Memory B cell (primary cell): ENCODE data around the gene MPHOSPH6.
"Not testable (repeated sequence)": the region's sequence is repeated elsewhere in the genome, so short reads cannot be mapped to it uniquely, and the experiment has no call there.

Source experiments
- ATAC-seq: fragments of 150-1000 bp; cut with Tn5 transposase; 2 replicates; pipeline ENCODE4 v1.10.0; 2021; ENCODE audit warnings: low read depth, mild to moderate bottlenecking, moderate library complexity
- DNase-seq, 2 donors: peaks; one replicate each; pipeline ENCODE4 v3.0.0; 2022; ENCODE audit warnings: low spot score in 2 of 2
- H3K27ac Mint-ChIP-seq: one replicate; pipeline ENCODE4 v1.8.0; 2022; ENCODE audit warnings: mild to moderate bottlenecking, moderate library complexity, mixed read lengths
- H3K27me3 Mint-ChIP-seq: one replicate; pipeline ENCODE4 v1.8.0; 2022; ENCODE audit warnings: mixed read lengths
- H3K36me3 Mint-ChIP-seq: one replicate; pipeline ENCODE4 v1.8.0; 2022; ENCODE audit warnings: mild to moderate bottlenecking, mixed read lengths
- H3K4me1 Mint-ChIP-seq: one replicate; pipeline ENCODE4 v1.8.0; 2022; ENCODE audit warnings: mixed read lengths
- H3K4me3 Mint-ChIP-seq: one replicate; pipeline ENCODE4 v1.8.0; 2022; ENCODE audit warnings: mild to moderate bottlenecking, moderate library complexity, mixed read lengths
- H3K9me3 Mint-ChIP-seq: one replicate; pipeline ENCODE4 v1.8.0; 2022; ENCODE audit warnings: mixed read lengths

MPHOSPH6 gene

DNA sequence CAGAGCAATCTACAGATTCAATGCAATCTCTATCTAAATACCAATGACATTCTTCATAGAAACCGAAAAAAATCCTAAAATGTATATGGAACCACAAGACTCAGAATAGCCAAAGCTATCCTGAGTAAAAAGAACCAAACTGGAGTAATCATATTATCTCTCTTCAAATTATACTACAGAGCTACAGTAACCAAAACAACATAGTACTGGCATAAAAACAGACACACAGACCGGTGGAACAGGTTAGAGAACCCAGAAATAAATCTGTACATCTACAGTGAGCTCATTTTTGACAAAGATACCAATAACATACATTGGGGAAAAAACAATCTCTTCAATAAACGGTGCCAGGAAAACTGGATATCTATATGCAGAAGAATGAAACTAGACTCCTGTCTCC is 45.4 kb downstream of the MPHOSPH6 start:
- no peak for ATAC-seq
- Mint-ChIP-seq H3K36me3 (no peaks in the 10 kb centered on the region), H3K4me1 (no peaks in the 10 kb centered on the region), H3K4me3 (no peak overlapping the region), H3K9me3 (peaks cover 4% of the 10 kb centered on the region), H3K27me3 (peaks cover 3% of the 10 kb centered on the region), H3K27ac (no peak overlapping the region)
- no peak for DNase-seq

DNA sequence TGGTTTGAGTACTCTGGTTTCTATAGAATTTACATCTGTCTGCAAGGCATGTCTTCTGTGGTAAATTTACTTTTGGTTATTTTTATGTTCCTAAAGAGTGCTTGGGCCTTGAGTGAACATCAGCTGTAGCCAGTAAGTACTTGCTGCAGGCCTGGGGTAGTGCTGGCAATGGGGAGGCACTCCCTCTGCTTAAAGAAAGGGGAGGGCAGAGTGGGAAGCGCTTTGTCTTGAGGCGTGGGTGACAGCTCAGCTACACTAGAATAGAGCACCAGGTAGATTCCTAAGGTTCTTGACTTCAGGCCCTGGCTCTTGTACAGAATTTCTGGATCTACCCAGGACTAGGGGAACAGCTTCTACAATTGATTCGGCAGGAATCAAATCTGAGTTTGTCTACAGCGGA is 50.6 kb downstream of the MPHOSPH6 start:
- ATAC-seq (no peak), DNase-seq (no peak)
- Mint-ChIP-seq H3K27ac (no peak overlapping the region), H3K9me3 (no peaks in the 10 kb centered on the region), H3K27me3 (peaks cover 2% of the 10 kb centered on the region), H3K4me3 (no peak overlapping the region), H3K36me3 (no peaks in the 10 kb centered on the region), H3K4me1 (no peaks in the 10 kb centered on the region)

DNA sequence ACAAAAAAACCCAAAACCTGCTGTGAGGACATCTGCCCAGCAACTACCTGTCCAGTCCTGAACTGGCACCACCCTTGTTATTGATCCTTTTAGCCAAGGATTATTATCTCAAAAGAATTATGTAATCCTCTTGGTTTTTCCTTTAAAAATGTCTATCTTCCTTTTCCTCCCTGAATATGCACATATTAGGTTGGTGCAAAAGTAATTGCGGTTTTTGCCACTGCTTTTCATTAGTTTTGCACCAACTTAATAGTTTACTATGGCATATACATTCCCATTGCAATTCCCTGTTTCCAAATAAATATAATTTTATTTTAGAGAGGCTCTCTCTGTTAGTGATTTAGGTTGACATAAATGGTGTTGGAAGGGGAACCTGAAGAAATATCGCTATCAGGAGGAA is 51.3 kb downstream of the MPHOSPH6 start:
- no peaks in the 10 kb centered on the region for H3K9me3 Mint-ChIP-seq
- ATAC-seq, result no peak

DNA sequence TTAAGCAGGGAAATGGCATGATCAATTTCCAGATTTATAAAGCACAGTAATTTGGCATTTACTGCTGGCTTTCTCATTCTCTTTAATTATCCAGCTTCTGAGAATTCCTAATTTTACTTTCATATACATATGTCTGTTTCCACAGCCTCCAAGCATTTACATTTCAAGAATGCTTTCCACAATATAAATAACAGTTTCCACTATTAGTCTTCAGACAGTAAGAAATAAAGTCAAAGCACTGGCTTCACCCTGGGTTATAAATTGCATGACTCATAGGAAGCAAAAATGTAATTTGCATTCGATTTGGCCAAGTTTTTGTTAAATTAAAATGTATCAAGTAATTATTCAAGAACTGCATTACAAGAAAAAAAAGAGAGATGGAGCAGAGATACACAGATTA is 53.5 kb downstream of the MPHOSPH6 start:
- H3K27me3 Mint-ChIP-seq, result peaks cover 4% of the 10 kb centered on the region
- DNase-seq (no peak), ATAC-seq (no peak)
- H3K36me3 Mint-ChIP-seq, result peaks cover 2% of the 10 kb centered on the region
- H3K9me3 Mint-ChIP-seq, result peaks cover 1% of the 10 kb centered on the region
- H3K27ac Mint-ChIP-seq, result no peak overlapping the region
- H3K4me1 Mint-ChIP-seq, result peaks cover 2% of the 10 kb centered on the region
- no peak overlapping the region for H3K4me3 Mint-ChIP-seq

More for the DNA sequence above, 51.3 kb downstream of the MPHOSPH6 start:
- Mint-ChIP-seq H3K4me3 (no peak overlapping the region), H3K36me3 (peaks cover under 1% of the 10 kb centered on the region), H3K4me1 (peaks cover under 1% of the 10 kb centered on the region), H3K27ac (no peak overlapping the region), H3K27me3 (peaks cover 2% of the 10 kb centered on the region)
- no peak for DNase-seq

DNA sequence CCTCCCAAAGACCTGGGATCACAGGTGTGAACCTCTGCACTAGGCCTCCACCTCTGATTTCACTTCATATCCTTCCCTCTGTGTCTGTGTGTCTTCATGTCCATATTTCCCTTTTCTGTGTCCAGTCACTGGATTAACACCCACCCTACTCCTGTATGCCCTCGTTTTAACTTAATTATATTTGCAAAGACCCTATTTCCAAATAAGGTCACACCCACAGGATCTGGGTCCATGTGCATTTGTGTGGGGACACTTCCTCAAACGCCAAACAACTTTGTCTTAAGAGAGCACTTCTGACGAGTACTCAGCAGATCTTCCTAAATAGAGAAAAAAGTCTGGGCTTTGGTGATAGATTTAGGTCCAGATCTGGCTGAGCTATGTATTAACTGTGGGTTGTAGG is 56.3 kb downstream of the MPHOSPH6 start:
- no peak overlapping the region for H3K27ac Mint-ChIP-seq
- H3K27me3 Mint-ChIP-seq, result peaks cover 4% of the 10 kb centered on the region
- DNase-seq (no peak), ATAC-seq (no peak)
- H3K9me3 Mint-ChIP-seq, result peaks cover 1% of the 10 kb centered on the region
- peaks cover 2% of the 10 kb centered on the region for H3K36me3 Mint-ChIP-seq
- no peak overlapping the region for H3K4me3 Mint-ChIP-seq
- peaks cover 2% of the 10 kb centered on the region for H3K4me1 Mint-ChIP-seq

DNA sequence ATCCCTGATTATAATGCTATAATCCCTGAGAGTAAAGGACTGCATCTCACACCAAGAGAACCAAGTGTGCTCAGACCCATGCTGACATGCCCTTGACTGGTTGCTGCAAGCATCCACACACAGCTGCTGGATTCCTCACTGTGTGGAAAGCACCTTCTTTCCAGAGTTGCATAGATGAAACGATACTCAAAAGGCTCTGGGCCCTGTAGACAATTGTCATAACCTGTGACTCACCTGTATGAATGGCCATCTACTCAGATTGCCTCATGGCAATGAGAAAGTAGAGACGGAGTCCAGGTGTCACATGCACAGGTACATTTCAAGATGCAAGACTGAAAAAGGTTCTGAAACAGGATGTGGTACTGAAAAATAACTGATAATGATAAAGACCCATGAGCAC is 58.1 kb downstream of the MPHOSPH6 start:
- DNase-seq, result no peak
- ATAC-seq, result no peak
- Mint-ChIP-seq H3K27me3 (peaks cover 4% of the 10 kb centered on the region), H3K4me1 (peaks cover 2% of the 10 kb centered on the region), H3K9me3 (peaks cover 1% of the 10 kb centered on the region), H3K36me3 (peaks cover 2% of the 10 kb centered on the region), H3K27ac (no peak overlapping the region), H3K4me3 (no peak overlapping the region)

DNA sequence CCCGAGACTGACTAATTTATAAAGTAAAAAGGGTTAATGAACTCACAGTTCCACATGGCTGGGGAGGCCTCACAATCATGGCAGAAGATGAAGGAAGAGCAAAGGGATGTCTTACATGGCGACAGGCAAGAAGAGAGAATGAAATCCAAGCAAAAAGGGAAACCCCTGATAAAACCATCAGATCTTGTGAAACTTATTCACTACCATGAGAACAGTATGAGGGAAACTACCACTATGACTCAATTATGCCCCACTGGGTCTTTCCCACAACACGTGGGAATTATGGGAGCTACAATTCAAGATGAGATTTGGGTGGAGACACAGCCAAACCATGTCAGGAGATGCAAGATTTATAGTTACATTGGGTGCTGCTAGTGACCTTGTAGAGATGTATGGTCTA is 60.8 kb downstream of the MPHOSPH6 start:
- H3K36me3 Mint-ChIP-seq, H3K4me3 Mint-ChIP-seq, H3K27me3 Mint-ChIP-seq, ATAC-seq, H3K27ac Mint-ChIP-seq, DNase-seq, H3K9me3 Mint-ChIP-seq, H3K4me1 Mint-ChIP-seq: not testable (repeated sequence)

DNA sequence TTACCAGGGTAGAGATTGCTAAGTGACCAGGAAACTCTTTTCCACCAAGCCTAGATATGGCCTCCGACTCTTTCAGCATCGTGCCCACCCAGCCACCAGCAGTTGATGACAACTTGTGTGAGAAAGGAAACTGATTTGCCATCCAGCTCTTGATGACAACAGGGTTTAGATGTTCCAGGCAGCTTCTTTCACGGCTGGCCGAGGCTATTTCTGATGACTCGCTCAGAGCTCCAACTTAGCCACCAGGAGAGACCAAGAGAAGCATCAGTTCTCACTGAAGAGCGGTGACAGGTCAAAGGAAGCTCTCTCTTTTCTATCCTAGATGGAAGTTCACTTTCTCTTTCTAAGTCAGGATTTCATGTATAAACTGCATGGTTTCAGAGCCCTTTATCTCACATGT is 61.2 kb downstream of the MPHOSPH6 start:
- DNase-seq, result no peak
- Mint-ChIP-seq H3K27ac (no peak overlapping the region), H3K27me3 (peaks cover 3% of the 10 kb centered on the region), H3K4me1 (peaks cover 4% of the 10 kb centered on the region), H3K9me3 (peaks cover 1% of the 10 kb centered on the region), H3K4me3 (no peak overlapping the region), H3K36me3 (peaks cover 2% of the 10 kb centered on the region)
- ATAC-seq, result no peak

DNA sequence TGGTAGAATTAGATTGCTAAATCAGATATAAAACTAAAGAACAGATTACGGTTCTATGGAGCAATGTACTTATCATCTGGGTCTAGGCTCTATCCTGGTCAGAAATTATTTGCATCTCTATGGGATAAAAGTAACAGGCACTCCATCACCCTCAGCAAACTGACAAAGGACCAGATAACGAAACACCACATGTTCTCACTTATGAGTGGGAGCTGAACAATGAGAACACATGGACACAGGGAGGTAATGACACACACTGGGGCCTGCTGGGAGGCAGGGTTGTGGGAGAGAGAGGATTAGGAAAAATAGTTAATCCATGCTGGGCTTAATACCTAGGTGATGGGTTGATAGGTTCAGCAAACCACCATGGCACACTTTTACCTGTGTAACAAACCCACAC is 61.9 kb downstream of the MPHOSPH6 start:
- Mint-ChIP-seq H3K9me3 (no peaks in the 10 kb centered on the region), H3K4me1 (peaks cover 3% of the 10 kb centered on the region), H3K27ac (no peak overlapping the region)

DNA sequence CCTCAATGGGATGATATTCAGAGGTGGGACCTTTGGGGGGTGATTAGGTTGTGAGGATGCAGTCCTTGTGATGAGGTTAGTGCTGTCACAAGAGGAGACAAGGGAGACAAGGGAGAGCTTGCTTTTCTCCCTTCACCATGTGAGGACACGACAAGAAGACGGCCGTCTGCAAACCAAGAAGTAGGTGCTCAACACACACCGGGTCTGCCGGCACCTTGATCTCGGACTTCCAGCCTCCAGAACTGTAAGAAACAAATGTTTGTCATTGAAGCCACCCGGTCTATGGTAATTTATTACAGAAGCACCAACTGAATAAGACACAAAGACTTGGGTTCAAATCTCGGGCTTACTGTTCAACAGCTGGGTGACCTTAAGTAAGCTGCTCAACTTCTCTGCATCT is 64.9 kb downstream of the MPHOSPH6 start:
- Mint-ChIP-seq H3K4me1 (peaks cover 3% of the 10 kb centered on the region), H3K36me3 (no peaks in the 10 kb centered on the region), H3K4me3 (no peak overlapping the region), H3K9me3 (no peaks in the 10 kb centered on the region), H3K27ac (no peak overlapping the region), H3K27me3 (peaks cover 6% of the 10 kb centered on the region)
- DNase-seq, result no peak
- no peak for ATAC-seq

More for the DNA sequence above, 61.9 kb downstream of the MPHOSPH6 start:
- Mint-ChIP-seq H3K4me3 (no peak overlapping the region), H3K36me3 (no peaks in the 10 kb centered on the region), H3K27me3 (peaks cover 1% of the 10 kb centered on the region)
- ATAC-seq (no peak), DNase-seq (no peak)
